Ectodermal cell (in vitro differentiated cells): ENCODE measurements around the gene CENPF.
"Not testable (repeated sequence)": the region's sequence is repeated elsewhere in the genome, so short reads cannot be mapped to it uniquely, and the experiment has no call there.

Experiments
- H3K27ac ChIP-seq: 2 replicates; pipeline ENCODE4 v1.7.0; 2013; ENCODE audit warnings: mild to moderate bottlenecking, low read depth, low read length; ENCODE audit not compliant: insufficient read depth, poor library complexity, severe bottlenecking
- H3K27me3 ChIP-seq: 2 replicates; pipeline ENCODE4 v1.7.0; 2013; ENCODE audit warnings: mild to moderate bottlenecking, low read length; ENCODE audit not compliant: insufficient read depth, control insufficient read depth, poor library complexity, severe bottlenecking
- H3K36me3 ChIP-seq: one replicate; pipeline ENCODE4 v1.7.0; 2013; ENCODE audit warnings: low read length; ENCODE audit not compliant: control insufficient read depth, insufficient read depth
- H3K4me1 ChIP-seq: one replicate; pipeline ENCODE4 v1.7.0; 2013; ENCODE audit warnings: low read length; ENCODE audit not compliant: control insufficient read depth, insufficient read depth
- H3K4me3 ChIP-seq: 2 replicates; pipeline ENCODE4 v1.7.0; 2013; ENCODE audit warnings: low read depth, low read length, control low read depth; ENCODE audit not compliant: insufficient read depth
- H3K9me3 ChIP-seq: 2 replicates; pipeline ENCODE4 v1.7.0; 2013; ENCODE audit warnings: mild to moderate bottlenecking, low read length, moderate library complexity; ENCODE audit not compliant: control insufficient read depth
- WGBS, 2 experiments: methylation state at CpG; one replicate each; pipeline ENCODE4 v1.1.7; 2013; ENCODE audit warnings: missing lambda C conversion rate in 2 of 2; 5-methylcytosine and 5-hydroxymethylcytosine counted together

CENPF gene

GRCh38 chr1:214584805-214585766 is 17.9 kb upstream of the CENPF start:
- no peaks in the 10 kb centered on the region for H3K36me3 ChIP-seq
- H3K4me1 ChIP-seq = no peaks in the 10 kb centered on the region
- 78 to 88% methylated on average over 1 of the region's 1 CpG for WGBS, 2 experiments
- H3K9me3 ChIP-seq = no peaks in the 10 kb centered on the region
- no peak overlapping the region for H3K4me3 ChIP-seq
- H3K27ac ChIP-seq = no peak overlapping the region
- H3K27me3 ChIP-seq = no peaks in the 10 kb centered on the region

DNA sequence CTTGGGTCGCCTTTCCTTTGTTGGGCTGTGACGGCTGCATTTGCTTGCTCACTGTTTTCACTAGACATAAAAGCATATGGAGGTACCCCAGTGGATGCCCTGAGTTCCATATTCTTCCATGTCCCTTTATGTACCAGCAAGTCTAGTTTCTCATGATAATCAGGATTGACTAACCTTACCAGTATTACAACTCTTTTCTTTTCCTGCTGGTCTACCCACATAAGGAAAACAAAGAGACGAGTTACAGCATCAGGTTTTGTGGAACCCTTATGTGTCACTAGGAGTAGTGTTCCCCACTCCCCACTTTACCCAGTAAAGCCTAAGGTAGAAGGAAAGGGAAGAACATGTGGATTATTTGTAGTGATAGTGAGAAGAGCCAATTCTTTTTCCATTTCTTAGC is 16.4 kb upstream of the CENPF start:
- H3K9me3 ChIP-seq = no peaks in the 10 kb centered on the region
- 74 to 80% methylated on average over 3 of the region's 3 CpGs for WGBS, 2 experiments
- H3K27ac ChIP-seq = no peak overlapping the region
- H3K36me3 ChIP-seq = no peaks in the 10 kb centered on the region
- no peak overlapping the region for H3K4me3 ChIP-seq
- no peaks in the 10 kb centered on the region for H3K4me1 ChIP-seq
- no peaks in the 10 kb centered on the region for H3K27me3 ChIP-seq

DNA sequence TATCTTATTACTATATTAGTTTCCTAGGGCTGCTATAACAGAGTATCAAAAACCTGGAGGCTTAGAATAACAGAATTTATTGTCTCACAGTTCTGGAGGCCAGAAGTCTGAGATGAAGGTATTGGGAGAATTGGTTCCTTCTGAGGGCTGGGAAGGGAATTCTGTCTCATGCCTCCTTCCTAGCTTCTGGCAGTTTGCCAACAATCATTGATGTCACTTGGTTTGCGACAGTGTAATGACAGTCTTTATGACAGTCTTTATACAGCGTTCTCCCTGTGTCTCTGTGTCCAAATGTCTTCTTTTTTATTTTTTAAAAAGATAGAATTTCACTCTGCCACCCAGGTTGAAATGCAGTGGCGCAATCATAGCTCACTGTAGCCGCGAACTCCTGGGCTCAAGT is 15.8 kb upstream of the CENPF start:
- H3K4me1 ChIP-seq = no peaks in the 10 kb centered on the region

GRCh38 chr1:214588963-214589597 is 13.9 kb upstream of the CENPF start:
- H3K4me3 ChIP-seq = no peak overlapping the region
- H3K9me3 ChIP-seq = no peaks in the 10 kb centered on the region
- WGBS, 2 experiments = 94 to 96% methylated on average over 4 of the region's 4 CpGs
- H3K27ac ChIP-seq = no peak overlapping the region
- H3K4me1 ChIP-seq = no peaks in the 10 kb centered on the region
- H3K27me3 ChIP-seq = no peaks in the 10 kb centered on the region
- no peaks in the 10 kb centered on the region for H3K36me3 ChIP-seq

More for the DNA sequence above, 15.8 kb upstream of the CENPF start:
- H3K9me3 ChIP-seq = no peaks in the 10 kb centered on the region
- no peaks in the 10 kb centered on the region for H3K27me3 ChIP-seq
- H3K4me3 ChIP-seq = no peak overlapping the region
- WGBS, 2 experiments = 86 to 97% methylated on average over 5 of the region's 5 CpGs
- H3K27ac ChIP-seq = no peak overlapping the region
- no peaks in the 10 kb centered on the region for H3K36me3 ChIP-seq

GRCh38 chr1:214590696-214591095 is 12.3 kb upstream of the CENPF start:
- Histone ChIP-seq H3K4me1 (no peaks in the 10 kb centered on the region), H3K9me3 (no peaks in the 10 kb centered on the region), H3K27me3 (no peaks in the 10 kb centered on the region), H3K4me3 (no peak overlapping the region), H3K27ac (no peak overlapping the region), H3K36me3 (no peaks in the 10 kb centered on the region)
- WGBS, 2 experiments = 93 to 94% methylated on average over 4 to 5 of the region's 5 CpGs

GRCh38 chr1:214591918-214592317 is 11.1 kb upstream of the CENPF start:
- H3K27ac ChIP-seq, H3K27me3 ChIP-seq, H3K36me3 ChIP-seq, H3K4me1 ChIP-seq, H3K9me3 ChIP-seq, H3K4me3 ChIP-seq: not testable (repeated sequence)
- WGBS, 2 experiments = 88 to 92% methylated on average over 7 to 8 of the region's 8 CpGs

GRCh38 chr1:214593158-214593557 is 9.8 kb upstream of the CENPF start:
- Histone ChIP-seq H3K27me3 (no peaks in the 10 kb centered on the region), H3K4me1 (no peaks in the 10 kb centered on the region), H3K9me3 (no peaks in the 10 kb centered on the region), H3K4me3 (no peak overlapping the region), H3K27ac (no peak overlapping the region), H3K36me3 (no peaks in the 10 kb centered on the region)

DNA sequence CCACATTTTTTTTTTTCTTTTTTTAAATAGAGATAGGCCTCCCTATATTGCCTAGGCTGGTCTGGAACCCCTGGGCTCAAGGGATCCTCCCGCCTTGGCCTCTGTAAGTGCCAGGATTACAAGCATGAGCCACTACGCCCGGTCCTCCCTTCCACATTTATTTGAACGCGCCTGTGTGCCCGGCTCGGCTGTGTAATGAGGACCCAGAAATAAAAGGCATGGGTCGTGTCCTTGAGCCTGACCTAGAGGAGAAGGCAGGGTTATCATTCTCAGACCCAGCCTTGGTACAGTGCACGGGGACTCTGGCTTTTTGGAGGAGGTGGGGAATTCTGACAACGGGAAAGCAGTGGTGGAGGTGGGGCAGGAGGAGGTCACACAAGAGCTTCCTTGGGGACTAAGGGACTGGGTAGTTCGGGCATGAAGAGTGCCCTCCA is 841 bp downstream of the CENPF start:
- no peak overlapping the region for H3K27ac ChIP-seq

DNA sequence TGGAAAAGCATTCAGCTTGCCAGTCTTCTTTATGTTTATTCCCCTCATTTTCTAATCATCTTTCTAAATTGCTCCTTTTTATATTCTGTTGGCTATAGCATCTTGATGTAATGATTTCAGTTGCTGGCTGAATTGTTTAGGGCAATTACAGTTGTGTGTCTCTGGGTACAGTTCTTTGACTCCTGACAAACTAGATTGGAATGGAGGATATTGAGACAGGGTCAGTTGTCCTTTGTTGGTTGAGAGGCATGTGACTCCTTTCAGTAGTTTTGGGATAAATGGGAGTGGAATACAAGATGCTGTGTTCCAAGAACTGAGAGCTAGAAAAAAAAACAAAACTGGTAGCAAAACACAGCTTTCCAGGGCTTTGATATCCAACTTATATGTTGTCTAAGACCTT is 1.5 kb downstream of the CENPF start:
- Histone ChIP-seq H3K4me1 (no peaks in the 10 kb centered on the region), H3K4me3 (peak overlapping the region; percentile 93), H3K9me3 (no peaks in the 10 kb centered on the region), H3K27ac (no peak overlapping the region), H3K27me3 (no peaks in the 10 kb centered on the region), H3K36me3 (peaks cover 5% of the 10 kb centered on the region)

More for the DNA sequence above, 841 bp downstream of the CENPF start:
- Histone ChIP-seq H3K9me3 (no peaks in the 10 kb centered on the region), H3K27me3 (no peaks in the 10 kb centered on the region), H3K36me3 (no peaks in the 10 kb centered on the region), H3K4me1 (no peaks in the 10 kb centered on the region), H3K4me3 (peak overlapping the region; percentile 93)
- WGBS, 2 experiments = 1 to 2% methylated on average over 11 of the region's 11 CpGs

- not testable (repeated sequence) for H3K27me3 ChIP-seq, H3K4me3 ChIP-seq, H3K36me3 ChIP-seq, H3K9me3 ChIP-seq, H3K4me1 ChIP-seq, H3K27ac ChIP-seq
- 95 to 97% methylated on average over 32 of the region's 32 CpGs for WGBS, 2 experiments
These were observed 2.5 kb downstream of the CENPF start for GRCh38 chr1:214605484-214605883.
